PC-9 (cell line): Measurements from ENCODE around the gene ZNF12. TPM values are rescaled to one million over a fixed set of nuclear protein-coding genes. Genes with fewer than 3 reads are reported as not detected.

ENCODE experiments used
- BruUV-seq: library from RNA; stranded (reverse); fragments of 400-500 nt; replicated peaks from 2 replicates; lab custom pipeline; 2021; lab: Mats Ljungman, UMichigan
- CTCF ChIA-PET: fragments of 300-600 bp; sonication (Branson Sonifier 250); formaldehyde crosslinking; loops from one replicate; lab custom pipeline; 2022; ENCODE audit warnings: antibody characterized with exemption; lab: Charles Lee
- POLR2A ChIA-PET: fragments of 300-600 bp; sonication (Branson Sonifier 250); formaldehyde crosslinking; loops from one replicate; lab custom pipeline; 2022; ENCODE audit warnings: antibody characterized with exemption; ENCODE audit not compliant: unreplicated experiment; lab: Charles Lee
- DNase-seq, 2 experiments: peaks; one replicate each; pipeline versions ENCODE4 v3.0.0 to v3.0.0-alpha.2; 2015 to 2022; ENCODE audit warnings: mixed read lengths in 1 of 2
- H2AFZ ChIP-seq: fragments of 200-600 bp; sonication (generic); 2 replicates; pipeline ENCODE4 v1.8.1; 2017; ENCODE audit warnings: antibody characterized with exemption
- H3F3A ChIP-seq: fragments of 200-600 bp; sonication (generic); 2 replicates; pipeline ENCODE4 v1.8.1; 2017; ENCODE audit warnings: antibody characterized with exemption, mild to moderate bottlenecking, low read depth; ENCODE audit not compliant: insufficient read depth
- H3K27ac ChIP-seq: fragments of 200-600 bp; sonication (generic); 2 replicates; pipeline ENCODE4 v1.6.1; 2016; ENCODE audit warnings: mixed run types
- H3K27me3 ChIP-seq: fragments of 200-600 bp; sonication (generic); 2 replicates; pipeline ENCODE4 v1.6.1; 2016; ENCODE audit warnings: low read depth, mixed run types; ENCODE audit not compliant: insufficient read depth
- H3K36me3 ChIP-seq: fragments of 200-600 bp; sonication (generic); 2 replicates; pipeline ENCODE4 v1.6.1; 2016; ENCODE audit warnings: low read depth, mixed run types
- H3K4me1 ChIP-seq: fragments of 200-600 bp; sonication (generic); replicated peaks from 2 replicates; pipeline ENCODE4 v1.6.1; 2016; ENCODE audit warnings: mixed run types; ENCODE audit not compliant: insufficient read depth
- H3K4me2 ChIP-seq: fragments of 200-600 bp; sonication (generic); 2 replicates; pipeline ENCODE4 v1.6.1; 2017; ENCODE audit warnings: mixed run types
- H3K4me3 ChIP-seq: fragments of 200-600 bp; sonication (generic); 2 replicates; pipeline ENCODE4 v1.6.1; 2016; ENCODE audit warnings: mixed run types
- H3K79me2 ChIP-seq: fragments of 200-600 bp; sonication (generic); 2 replicates; pipeline ENCODE4 v1.6.1; 2017; ENCODE audit warnings: low read depth, mixed run types
- H3K9me2 ChIP-seq: fragments of 200-600 bp; sonication (generic); 2 replicates; pipeline ENCODE4 v1.8.1; 2017; ENCODE audit warnings: mild to moderate bottlenecking; ENCODE audit not compliant: insufficient read depth
- H3K9me3 ChIP-seq: fragments of 200-600 bp; sonication (generic); 2 replicates; pipeline ENCODE4 v1.8.1; 2016; ENCODE audit warnings: low read depth; ENCODE audit not compliant: insufficient read depth
- H4K20me1 ChIP-seq: fragments of 200-600 bp; sonication (generic); 2 replicates; pipeline ENCODE4 v1.8.1; 2017; ENCODE audit not compliant: insufficient read depth
- CTCF ChIP-seq: fragments of 200-600 bp; sonication (generic); conservative IDR thresholded peaks from 2 replicates; pipeline ENCODE4 v1.6.1; 2017; ENCODE audit warnings: mixed run types, antibody characterized with exemption, mild to moderate bottlenecking, moderate library complexity
- EZH2 ChIP-seq: fragments of 200-600 bp; sonication (generic); IDR thresholded peaks from 2 replicates; pipeline ENCODE4 v1.8.0; 2017; ENCODE audit warnings: antibody characterized with exemption, low read depth
- intact Hi-C: fragments of 100-400 bp; cut with micrococcal nuclease; formaldehyde crosslinking; loops from one replicate; pipeline ENCODE4 v1.10.0; 2022; ENCODE audit not compliant: unreplicated experiment
- total RNA-seq: library from RNA; stranded (reverse); gene quantifications from 2 replicates; pipeline ENCODE4 v1.2.3, GENCODE V29; 2021

ZNF12 gene
- total RNA-seq, 1 experiment from 2014 or later: 25.2 TPM

- ChIA-PET CTCF (no interaction called here), POLR2A (interaction anchor here (0.5 to 0.6 kb wide), 2 partner anchors 45 to 84 kb away, joined by 5 to 10 read pairs; no protein-coding TSS in a partner anchor)
- Histone ChIP-seq H3K27me3 (no peaks in the 10 kb centered on the region; the same call in 1 of the 2 replicates), H3F3A (peaks cover 11% of the 10 kb centered on the region; the same call in 1 of the 2 replicates), H3K27ac (no peak overlapping the region), H3K79me2 (no peaks in the 10 kb centered on the region), H3K4me2 (no peak overlapping the region), H3K9me2 (no peaks in the 10 kb centered on the region), H2AFZ (no peak overlapping the region), H4K20me1 (0 out of 2 replicates have a peak, but pooled peaks cover 3% of the 10 kb centered on the region), H3K4me3 (no peak overlapping the region), H3K4me1 (no peaks in the 10 kb centered on the region), H3K9me3 (no peaks in the 10 kb centered on the region; the same call in 1 of the 2 replicates), H3K36me3 (no peaks in the 10 kb centered on the region)
- no peak for DNase-seq
- intact Hi-C loops: no loop called here
- TF ChIP-seq CTCF (no peak), EZH2 (no peak)
- no TSS peak for BruUV-seq
Measured at GRCh38 chr7:6658618-6659345, 48.0 kb downstream of the ZNF12 start.

- no peak overlapping the region for H3K4me2 ChIP-seq
- H3K27me3 ChIP-seq: no peaks in the 10 kb centered on the region; the same call in 1 of the 2 replicates
- ChIA-PET POLR2A (no interaction called here), CTCF (no interaction called here)
- no peak for DNase-seq
- TF ChIP-seq EZH2: no peak
- no peak for TF ChIP-seq CTCF
- peaks cover 14% of the 10 kb centered on the region for H3K36me3 ChIP-seq
- no peaks in the 10 kb centered on the region for H3K79me2 ChIP-seq
- H2AFZ ChIP-seq: no peak overlapping the region
- H4K20me1 ChIP-seq: 0 out of 2 replicates have a peak, but pooled peaks cover 3% of the 10 kb centered on the region
- no TSS peak for BruUV-seq
- no peaks in the 10 kb centered on the region for H3K9me2 ChIP-seq
- no peak overlapping the region for H3K4me3 ChIP-seq
- H3K4me1 ChIP-seq: no peaks in the 10 kb centered on the region
- peaks cover 17% of the 10 kb centered on the region; the same call in 1 of the 2 replicates for H3F3A ChIP-seq
- intact Hi-C loops: no loop called here
- H3K27ac ChIP-seq: no peak overlapping the region
- peaks cover 8% of the 10 kb centered on the region; the same call in 1 of the 2 replicates for H3K9me3 ChIP-seq
Measured at GRCh38 chr7:6656413-6656812, 50.3 kb downstream of the ZNF12 start.

- CTCF ChIA-PET: no interaction called here
- Histone ChIP-seq H2AFZ (no peak overlapping the region), H3K27me3 (no peaks in the 10 kb centered on the region; the same call in 1 of the 2 replicates), H3F3A (peaks cover 17% of the 10 kb centered on the region; the same call in 1 of the 2 replicates), H4K20me1 (0 out of 2 replicates have a peak, but pooled peaks cover 3% of the 10 kb centered on the region), H3K4me3 (no peak overlapping the region), H3K9me2 (no peaks in the 10 kb centered on the region), H3K4me2 (no peak overlapping the region), H3K27ac (no peak overlapping the region), H3K79me2 (no peaks in the 10 kb centered on the region), H3K36me3 (peaks cover 15% of the 10 kb centered on the region), H3K4me1 (no peaks in the 10 kb centered on the region), H3K9me3 (peaks cover 8% of the 10 kb centered on the region; the same call in 1 of the 2 replicates)
- intact Hi-C loops: no loop called here
- TF ChIP-seq EZH2 (no peak), CTCF (no peak)
- POLR2A ChIA-PET: no interaction called here
- no peak for DNase-seq
- BruUV-seq: no TSS peak
Measured at GRCh38 chr7:6655636-6656385, 50.9 kb downstream of the ZNF12 start.
